K562 (cell line): ENCODE data around the gene CACNA2D4. TPM values are rescaled to one million over a fixed set of nuclear protein-coding genes. Genes with fewer than 3 reads are reported as not detected.

Experiments used
- polyA plus RNA-seq, 8 experiments: library from polyadenylated mRNA; depleted of rRNA in 4 of 8; stranded (reverse) in 5 of 8; unstranded in 3 of 8; fragments of >200 nt; fragmentation: Nextera tagmentation in 2 of 8; fragmentation: Illumina TruSeq in 1 of 8; extraction: Ambion mirVana in 2 of 8; extraction: Trizol in 1 of 8; gene quantifications; 2 replicates each; pipeline versions ENCODE4 v1.2.1 to v1.2.3, GENCODE V29; 2011 to 2014; ENCODE audit warnings: inconsistent platforms in 1 of 8, missing spikeins in 1 of 8
- total RNA-seq, 7 experiments: library from RNA; depleted of rRNA in 6 of 7; stranded (reverse); fragments of >200 nt in 6 of 7; fragmentation: Illumina TruSeq in 2 of 7; extraction: Trizol in 2 of 7; gene quantifications; 2 replicates each; pipeline versions ENCODE4 v1.2.1 to v1.2.3, GENCODE V29; 2011 to 2021; ENCODE audit warnings: low replicate concordance in 1 of 7

CACNA2D4 gene
- total and polyA plus RNA-seq, 9 of the 15 experiments (the other 6 are each of a cell fraction or from before 2014, with no cell fraction given): 0.04 to 0.69 (median 0.40) TPM; not detected in 3

Other genes with a start within 250 kb of the CACNA2D4 start
- gene ADIPOR2, start 227.6 kb downstream of the CACNA2D4 start, total RNA-seq (2014; rRNA removed): 22.8 and 23.2 TPM in 2 replicates
- 58.8 and 62.4 TPM in 2 replicates for gene ADIPOR2, start 227.6 kb downstream of the CACNA2D4 start, total RNA-seq (2014; rRNA removed; fragmentation: Illumina TruSeq; extraction: Trizol)
- gene ADIPOR2, start 227.6 kb downstream of the CACNA2D4 start, total RNA-seq (2015; rRNA removed; fragmentation: Illumina TruSeq; extraction: Trizol): 42.0 and 46.0 TPM in 2 replicates
- gene ADIPOR2, start 227.6 kb downstream of the CACNA2D4 start, total RNA-seq (2021): 50.9 and 59.1 TPM in 2 replicates
- gene ADIPOR2, start 227.6 kb downstream of the CACNA2D4 start, polyA plus RNA-seq (2011; rRNA removed): 39.2 and 63.5 TPM in 2 replicates
- gene ADIPOR2, start 227.6 kb downstream of the CACNA2D4 start, polyA plus RNA-seq (2014; fragmentation: Illumina TruSeq; extraction: Trizol): 51.3 and 56.8 TPM in 2 replicates
- 10 to 100 TPM; 10.9 to 15.6 TPM for gene ADIPOR2, start 227.6 kb downstream of the CACNA2D4 start, polyA plus RNA-seq (2014; fragmentation: Nextera tagmentation; extraction: Ambion mirVana)
- 39.4 and 40.2 TPM in 2 replicates for gene ADIPOR2, start 227.6 kb downstream of the CACNA2D4 start, polyA plus RNA-seq (2014; rRNA removed)
- not detected in 2 replicates for gene LRTM2, start 98.1 kb downstream of the CACNA2D4 start, total RNA-seq (2014; rRNA removed)
- gene LRTM2, start 98.1 kb downstream of the CACNA2D4 start, total RNA-seq (2014; rRNA removed; fragmentation: Illumina TruSeq; extraction: Trizol): not detected in 2 replicates
- gene LRTM2, start 98.1 kb downstream of the CACNA2D4 start, total RNA-seq (2015; rRNA removed; fragmentation: Illumina TruSeq; extraction: Trizol): not detected in 2 replicates
- gene LRTM2, start 98.1 kb downstream of the CACNA2D4 start, total RNA-seq (2021): not detected in 2 replicates
- not detected in 2 replicates for gene LRTM2, start 98.1 kb downstream of the CACNA2D4 start, polyA plus RNA-seq (2011; rRNA removed)
- gene LRTM2, start 98.1 kb downstream of the CACNA2D4 start, polyA plus RNA-seq (2014; fragmentation: Illumina TruSeq; extraction: Trizol): not detected in 2 replicates
- gene LRTM2, start 98.1 kb downstream of the CACNA2D4 start, polyA plus RNA-seq (2014; fragmentation: Nextera tagmentation; extraction: Ambion mirVana): not detected
- gene LRTM2, start 98.1 kb downstream of the CACNA2D4 start, polyA plus RNA-seq (2014; rRNA removed): 0.09 TPM in 1 of 2 replicates, not detected in the other
- 2.2 and 3.4 TPM in 2 replicates for gene DCP1B, start 85.8 kb upstream of the CACNA2D4 start, total RNA-seq (2014; rRNA removed)
- gene DCP1B, start 85.8 kb upstream of the CACNA2D4 start, total RNA-seq (2014; rRNA removed; fragmentation: Illumina TruSeq; extraction: Trizol): 2.7 and 3.4 TPM in 2 replicates
- gene DCP1B, start 85.8 kb upstream of the CACNA2D4 start, total RNA-seq (2015; rRNA removed; fragmentation: Illumina TruSeq; extraction: Trizol): 3.3 and 3.4 TPM in 2 replicates
- 3.8 TPM in 2 replicates for gene DCP1B, start 85.8 kb upstream of the CACNA2D4 start, total RNA-seq (2021)
- 6.7 and 7.3 TPM in 2 replicates for gene DCP1B, start 85.8 kb upstream of the CACNA2D4 start, polyA plus RNA-seq (2011; rRNA removed)
- 4.8 and 6.3 TPM in 2 replicates for gene DCP1B, start 85.8 kb upstream of the CACNA2D4 start, polyA plus RNA-seq (2014; fragmentation: Illumina TruSeq; extraction: Trizol)
- gene DCP1B, start 85.8 kb upstream of the CACNA2D4 start, polyA plus RNA-seq (2014; fragmentation: Nextera tagmentation; extraction: Ambion mirVana): 1 to 10 TPM in 1 of 2 experiments, under 1 TPM in 1; 0.83 to 1.5 TPM
- gene DCP1B, start 85.8 kb upstream of the CACNA2D4 start, polyA plus RNA-seq (2014; rRNA removed): 4.6 and 4.8 TPM in 2 replicates
- gene CACNA1C, start 134.3 kb upstream of the CACNA2D4 start, total RNA-seq (2014; rRNA removed): not detected in 2 replicates
- gene CACNA1C, start 134.3 kb upstream of the CACNA2D4 start, total RNA-seq (2014; rRNA removed; fragmentation: Illumina TruSeq; extraction: Trizol): not detected in 2 replicates
- gene CACNA1C, start 134.3 kb upstream of the CACNA2D4 start, total RNA-seq (2015; rRNA removed; fragmentation: Illumina TruSeq; extraction: Trizol): not detected in 2 replicates
- not detected in 2 replicates for gene CACNA1C, start 134.3 kb upstream of the CACNA2D4 start, total RNA-seq (2021)
- not detected in 2 replicates for gene CACNA1C, start 134.3 kb upstream of the CACNA2D4 start, polyA plus RNA-seq (2011; rRNA removed)
- not detected in 2 replicates for gene CACNA1C, start 134.3 kb upstream of the CACNA2D4 start, polyA plus RNA-seq (2014; fragmentation: Illumina TruSeq; extraction: Trizol)
- gene CACNA1C, start 134.3 kb upstream of the CACNA2D4 start, polyA plus RNA-seq (2014; fragmentation: Nextera tagmentation; extraction: Ambion mirVana): not detected
- not detected in 2 replicates for gene CACNA1C, start 134.3 kb upstream of the CACNA2D4 start, polyA plus RNA-seq (2014; rRNA removed)